Jurkat, Clone E6-1 (cell line): Measurements from ENCODE around the gene UNKL.

Source experiments
- DNase-seq: peaks from one replicate; pipeline ENCODE4 v3.0.0-alpha.2; 2011; ENCODE audit warnings: low read depth, low spot score
- H3K4me3 ChIP-seq: 2 replicates; pipeline ENCODE4 v1.5.1; 2011; ENCODE audit warnings: mild to moderate bottlenecking, low read length, control low read depth, moderate library complexity

Gene UNKL

DNA sequence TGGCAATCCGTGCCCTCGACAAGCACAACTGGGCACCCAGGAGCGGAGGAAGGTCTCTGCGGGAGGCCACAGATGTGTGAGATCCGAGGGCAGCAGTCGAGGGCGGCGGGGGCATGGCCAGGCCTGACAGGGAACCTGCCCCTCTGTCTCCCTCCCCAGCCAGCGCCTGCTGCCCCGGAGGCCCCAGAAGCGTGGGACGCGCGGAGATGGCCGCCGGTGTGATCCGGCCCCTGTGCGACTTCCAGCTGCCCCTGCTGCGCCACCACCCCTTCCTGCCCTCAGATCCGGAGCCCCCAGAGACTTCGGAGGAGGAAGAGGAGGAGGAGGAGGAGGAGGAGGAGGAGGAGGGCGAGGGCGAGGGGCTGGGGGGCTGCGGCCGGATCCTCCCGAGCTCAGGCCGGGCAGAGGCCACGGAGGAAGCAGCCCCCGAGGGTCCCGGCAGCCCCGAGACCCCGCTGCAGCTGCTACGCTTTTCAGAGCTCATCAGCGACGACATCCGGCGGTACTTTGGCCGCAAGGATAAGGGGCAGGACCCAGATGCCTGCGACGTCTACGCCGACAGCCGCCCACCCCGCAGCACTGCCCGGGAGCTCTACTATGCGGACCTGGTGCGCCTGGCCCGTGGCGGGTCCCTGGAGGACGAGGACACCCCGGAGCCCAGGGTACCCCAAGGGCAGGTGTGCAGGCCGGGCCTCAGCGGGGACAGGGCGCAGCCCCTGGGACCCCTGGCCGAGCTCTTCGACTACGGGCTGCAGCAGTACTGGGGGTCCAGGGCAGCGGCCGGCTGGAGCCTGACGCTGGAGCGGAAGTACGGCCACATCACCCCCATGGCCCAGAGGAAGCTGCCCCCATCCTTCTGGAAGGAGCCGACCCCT is 18.1 kb upstream of the UNKL start:
- H3K4me3 ChIP-seq = no peak overlapping the region
- DNase-seq = no peak

- no peak for DNase-seq
- no peak overlapping the region for H3K4me3 ChIP-seq
Observed at GRCh38 chr16:1431497-1432270, 17.2 kb upstream of the UNKL start.

GRCh38 chr16:1430759-1431496 is 16.4 kb upstream of the UNKL start, which contains the start of gene PERCC1:
PERCC1 (plus strand) TSS chr16:1431078; CDS start chr16:1432594, 1,516 bp downstream.
- H3K4me3 ChIP-seq = no peak within 1 kb of the TSS
- no peak for DNase-seq

- no peak for DNase-seq
- H3K4me3 ChIP-seq = no peak overlapping the region
Observed at GRCh38 chr16:1430214-1430758, 15.8 kb upstream of the UNKL start.

- no peak for DNase-seq
- no peak overlapping the region for H3K4me3 ChIP-seq
Observed at GRCh38 chr16:1429631-1430030, 15.1 kb upstream of the UNKL start.

DNA sequence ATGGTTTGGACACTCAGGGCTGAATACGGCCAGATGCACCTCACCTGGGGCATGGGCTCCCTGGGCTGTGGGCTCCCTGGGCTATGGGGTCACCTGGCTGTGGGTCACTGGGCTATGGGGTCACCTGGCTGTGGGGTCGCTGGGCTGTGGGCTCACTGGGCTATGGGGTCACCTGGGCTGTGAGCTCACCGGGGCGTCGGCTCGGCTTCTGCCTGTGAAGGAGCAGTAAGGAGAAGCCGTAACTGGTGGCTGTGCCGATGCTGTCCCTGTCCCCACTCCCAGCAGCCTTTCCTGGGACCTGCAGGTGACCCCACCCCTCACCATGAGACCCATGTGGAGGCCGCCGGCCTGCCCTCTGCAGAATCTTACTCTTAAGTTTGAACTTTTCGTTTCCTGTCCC is 14.5 kb upstream of the UNKL start:
- H3K4me3 ChIP-seq = no peak overlapping the region
- DNase-seq = no peak

- no peak for DNase-seq
Observed at GRCh38 chr16:1428511-1428910, 14.0 kb upstream of the UNKL start.

GRCh38 chr16:1427473-1428461 is 13.3 kb upstream of the UNKL start:
- H3K4me3 ChIP-seq = no peak overlapping the region
- DNase-seq = no peak

More at GRCh38 chr16:1428511-1428910, 14.0 kb upstream of the UNKL start:
- no peak overlapping the region for H3K4me3 ChIP-seq

GRCh38 chr16:1426734-1427471 is 12.4 kb upstream of the UNKL start:
- no peak overlapping the region for H3K4me3 ChIP-seq
- no peak for DNase-seq

DNA sequence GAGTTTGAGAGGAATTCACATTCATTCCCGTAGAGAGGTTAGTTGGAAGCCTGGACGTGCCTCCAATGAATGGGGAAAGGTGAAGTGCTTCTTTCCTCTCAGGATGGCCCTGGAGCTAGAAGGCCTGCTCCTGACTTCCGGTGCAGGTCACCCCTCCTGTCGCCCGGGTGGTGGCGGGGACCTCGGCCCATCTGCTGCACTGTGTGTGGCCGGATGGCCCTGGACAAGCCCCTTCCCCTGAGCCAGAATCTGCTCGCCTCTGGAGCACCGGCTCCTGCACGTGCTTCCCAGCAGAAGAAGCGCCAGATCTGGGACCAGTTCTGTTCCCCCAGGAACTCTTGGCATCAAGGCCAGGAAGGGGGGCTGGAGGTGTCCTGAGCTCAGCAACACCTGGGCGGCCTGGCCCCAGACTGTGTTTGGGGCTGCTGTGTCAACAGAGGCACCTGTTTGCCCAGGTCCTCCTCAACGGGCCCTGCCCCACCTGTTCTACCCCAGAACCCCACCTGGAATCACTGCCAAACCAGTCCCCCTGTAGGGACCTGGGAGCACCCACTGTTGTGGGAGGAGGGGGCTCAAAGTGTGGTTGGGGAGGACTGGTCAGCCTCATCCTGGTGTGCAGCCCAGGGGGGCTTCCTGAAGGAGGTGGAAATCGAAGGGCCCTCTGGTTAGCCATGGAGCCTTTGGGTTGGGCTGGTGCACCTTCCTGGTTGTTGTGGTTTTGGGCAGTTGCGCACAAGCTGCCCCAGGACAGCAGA is 11.3 kb upstream of the UNKL start:
- no peak for DNase-seq
- no peak overlapping the region for H3K4me3 ChIP-seq

DNA sequence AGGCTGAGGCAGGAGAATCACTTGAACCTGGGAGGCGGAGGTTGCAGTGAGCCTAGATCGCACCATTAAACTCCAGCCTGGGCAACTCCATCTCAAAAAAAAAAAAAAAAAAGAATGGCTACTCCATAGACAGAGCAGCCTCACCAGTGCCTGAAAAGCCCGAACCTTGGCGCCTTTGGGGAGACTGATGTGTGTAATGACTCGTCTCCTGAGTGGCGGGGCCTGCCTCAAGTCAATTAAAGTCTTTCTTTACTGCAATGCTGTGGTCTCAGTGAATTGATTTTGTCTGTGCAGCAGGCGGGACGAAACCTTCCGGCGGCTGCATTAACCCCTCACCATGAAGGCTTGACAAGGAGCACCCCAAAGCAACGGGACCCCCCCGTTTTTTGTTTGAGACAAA is 9.5 kb upstream of the UNKL start:
- DNase-seq = no peak
- no peak overlapping the region for H3K4me3 ChIP-seq

DNA sequence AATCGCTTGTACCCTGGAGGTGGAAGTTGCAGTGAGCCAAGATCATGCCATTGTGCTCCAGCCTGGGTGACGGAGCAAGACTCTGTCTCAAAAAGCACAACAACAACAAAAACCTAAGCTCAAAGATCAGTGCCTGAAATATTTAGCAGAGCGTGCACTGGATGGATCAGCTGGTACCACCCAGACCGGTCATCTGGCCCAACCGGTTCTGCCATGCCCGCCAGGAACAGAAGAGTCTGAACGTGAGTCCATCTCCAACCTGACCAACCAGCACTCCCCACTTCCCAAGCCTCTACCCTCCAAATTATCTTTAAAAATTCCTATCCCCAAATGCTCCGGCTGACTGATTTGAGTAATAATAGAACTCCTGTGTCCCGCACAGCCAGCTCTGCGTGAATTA is 7.6 kb upstream of the UNKL start:
- DNase-seq = no peak
- no peak overlapping the region for H3K4me3 ChIP-seq

DNA sequence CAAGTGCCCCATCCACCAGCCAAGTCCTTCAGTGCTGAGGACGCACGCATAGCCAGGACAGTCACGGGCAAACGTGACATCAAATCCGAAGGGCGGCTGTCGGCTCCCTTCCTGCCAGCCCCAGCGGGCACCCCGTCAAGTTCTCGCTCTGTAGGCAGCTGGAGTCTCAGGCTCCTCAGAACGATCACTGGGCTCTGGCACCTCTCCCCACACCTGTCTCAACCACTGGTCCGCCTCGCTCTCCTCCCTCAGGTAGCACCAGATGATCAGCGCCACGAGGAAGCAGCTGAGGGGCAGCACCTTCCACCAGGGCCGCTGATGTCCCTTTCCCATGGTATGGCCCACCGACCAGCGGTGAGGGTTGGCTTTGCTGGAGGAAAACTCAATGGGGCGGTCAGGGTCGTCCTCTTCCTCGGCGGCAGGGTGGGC is 5.6 kb upstream of the UNKL start:
- peak overlapping the region; percentile 99 for H3K4me3 ChIP-seq
- DNase-seq = no peak

DNA sequence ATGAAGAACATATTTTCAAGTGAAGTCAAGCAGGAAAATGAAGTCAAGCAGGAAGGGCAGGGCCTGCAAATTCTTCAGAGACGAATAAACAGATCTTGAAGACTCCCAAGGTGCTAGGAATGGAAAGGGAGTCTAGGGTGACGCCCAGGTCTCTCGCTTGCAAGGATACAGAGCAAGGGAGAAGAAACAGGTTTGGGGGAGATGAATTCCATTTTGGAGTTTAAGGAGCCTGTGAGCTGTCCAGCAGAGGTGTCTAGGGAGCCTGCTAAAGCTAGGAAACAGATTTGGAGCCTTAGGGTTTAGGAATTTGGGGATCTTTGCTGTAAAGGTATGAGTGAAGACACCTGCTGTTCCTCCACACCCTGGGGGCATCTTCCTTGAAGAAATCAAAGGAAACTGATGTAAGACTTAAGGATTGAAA is 2.0 kb upstream of the UNKL start:
- H3K4me3 ChIP-seq = no peak overlapping the region
- DNase-seq = no peak

DNA sequence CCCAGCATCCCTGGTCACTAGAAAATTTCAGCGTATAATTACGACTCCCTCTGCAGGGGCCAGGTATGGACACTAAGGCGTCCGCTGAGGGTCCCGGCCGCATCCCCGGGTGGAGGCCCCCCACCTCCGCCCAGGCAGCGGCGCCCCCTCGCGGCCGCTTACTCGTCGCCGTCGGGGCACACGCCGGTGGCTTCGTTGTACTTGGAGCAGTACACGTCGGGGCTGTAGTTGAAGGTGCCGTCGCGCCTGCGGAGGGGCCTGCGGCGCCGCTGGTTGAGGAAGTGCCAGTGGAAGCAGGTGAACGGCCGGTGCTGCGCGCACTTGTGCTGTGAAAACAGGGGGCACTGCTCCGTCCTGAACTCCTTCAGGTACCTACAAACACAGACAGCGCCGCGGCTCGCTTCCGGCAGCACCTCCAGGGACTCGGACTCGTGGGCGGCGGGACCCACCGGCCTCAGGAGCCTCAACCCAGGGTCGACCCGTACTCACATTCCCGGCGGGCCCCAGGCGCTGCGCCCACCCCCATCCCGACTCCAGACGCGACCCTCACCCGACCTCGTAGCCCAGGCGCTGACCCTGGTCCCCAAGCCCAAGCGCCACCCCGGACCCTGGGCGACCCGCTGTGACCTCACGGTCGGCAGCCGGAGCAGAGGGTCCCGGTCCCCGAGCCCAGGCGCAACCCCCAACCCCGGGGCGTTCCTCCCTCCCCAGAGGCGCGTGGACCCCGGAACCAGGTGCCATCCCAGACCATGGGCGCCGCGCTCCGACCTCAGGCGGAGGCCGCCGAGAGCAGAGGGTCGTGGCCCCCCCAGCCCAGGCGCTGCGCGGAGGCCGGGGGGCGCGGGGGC is 596 bp downstream of the UNKL start:
- peak overlapping the region; percentile 68 for H3K4me3 ChIP-seq
- DNase-seq = peak; percentile 51

DNA sequence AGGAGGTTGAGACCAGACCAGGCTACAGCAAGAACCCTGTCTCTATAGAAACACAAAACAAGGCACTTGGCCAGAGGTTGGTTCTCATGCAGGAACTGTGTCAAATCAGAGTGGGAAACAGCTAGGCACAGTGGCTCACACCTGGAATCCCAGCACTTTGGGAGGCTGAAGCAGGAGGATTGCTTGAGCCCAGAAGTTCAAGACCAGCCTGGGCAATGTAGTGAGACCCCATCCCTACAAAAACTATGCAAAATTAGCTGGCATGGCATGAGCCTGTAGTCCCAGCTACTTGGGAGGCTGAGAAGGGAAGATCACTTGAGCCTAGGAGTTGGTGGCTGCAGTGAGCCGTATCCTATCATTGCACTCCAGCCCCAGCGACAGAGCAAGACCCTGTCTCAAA is 1.7 kb downstream of the UNKL start:
- no peak for DNase-seq
- H3K4me3 ChIP-seq = no peak overlapping the region
